HepG2 (cell line): ENCODE measurements around the gene CCL13. TPM values are rescaled to one million over a fixed set of nuclear protein-coding genes. Genes with fewer than 3 reads are reported as not detected.

Source experiments
- ATAC-seq: fragments of 200-7000 bp; cut with Tn5 transposase; 3 replicates; pipeline ENCODE4 v1.9.1; 2020; ENCODE audit warnings: mild to moderate bottlenecking, moderate library complexity
- BruUV-seq: library from RNA; stranded (reverse); fragments of 400-500 nt; replicated peaks from 2 replicates; lab custom pipeline; 2021; lab: Mats Ljungman, UMichigan
- CTCF ChIA-PET: fragments of 300-600 bp; formaldehyde crosslinking; extraction: SDS; loops from one replicate; lab custom pipeline; 2021; ENCODE audit warnings: low total read pairs, inconsistent platforms, low intra/inter-chr PET ratio; lab: Yijun Ruan, JAX
- POLR2A ChIA-PET: fragments of 350-600 bp; sonication (Branson Sonifier 250); formaldehyde crosslinking; loops from one replicate; lab custom pipeline; 2020; ENCODE audit warnings: antibody characterized with exemption, inconsistent platforms; lab: Yijun Ruan, JAX
- DNase-seq: peaks from one replicate; pipeline ENCODE4 v3.0.0-alpha.2; 2015; ENCODE audit warnings: low spot score
- FAIRE-seq: peaks from 3 replicates; lab custom pipeline; 2011; peaks lifted over from hg19 to GRCh38; lab: Jason Lieb, UNC
- H2AFZ ChIP-seq: one replicate; pipeline ENCODE4 v1.6.1; 2011; ENCODE audit warnings: low read length, inconsistent platforms
- H3K27ac ChIP-seq: fragments of 300-600 bp; 3 replicates; pipeline ENCODE4 v1.8.0; 2011; ENCODE audit warnings: mixed run types, mild to moderate bottlenecking, mixed read lengths, low read length, inconsistent platforms; ENCODE audit not compliant: insufficient read depth; ENCODE audit errors: extremely low read length
- H3K27me3 ChIP-seq, 2 experiments: fragments of 200-600 bp in 1 of 2; 2 replicates in 1 of 2; 3 replicates in 1 of 2; pipeline versions ENCODE4 v1.6.0 to v1.8.0; 2011; ENCODE audit warnings: low read length in 2 of 2, mild to moderate bottlenecking in 2 of 2, moderate library complexity in 2 of 2, inconsistent platforms in 1 of 2; ENCODE audit not compliant: insufficient read depth in 2 of 2, control insufficient read depth in 1 of 2
- H3K36me3 ChIP-seq, 2 experiments: fragments of 200-600 bp in 1 of 2; replicated peaks in 1 of 2; 2 replicates in 1 of 2; 3 replicates in 1 of 2; pipeline versions ENCODE4 v1.5.1 to v1.8.0; 2011; ENCODE audit warnings: low read length in 2 of 2, inconsistent platforms in 1 of 2; ENCODE audit not compliant: insufficient read depth in 2 of 2, control insufficient read depth in 1 of 2
- H3K4me1 ChIP-seq: 2 replicates; pipeline ENCODE4 v1.5.1; 2012; ENCODE audit warnings: low read length, inconsistent platforms; ENCODE audit not compliant: insufficient read depth
- H3K4me2 ChIP-seq: 2 replicates; pipeline ENCODE4 v1.6.0; 2011; ENCODE audit warnings: low read depth, low read length, inconsistent platforms
- H3K4me3 ChIP-seq, 3 experiments: fragments of 200-600 bp in 1 of 3; sonication (generic), shearing (Covaris generic) in 1 of 3; replicated peaks in 1 of 3; 2 replicates each; pipeline ENCODE4 v1.5.1; 2011 to 2016; ENCODE audit warnings: low read length in 3 of 3, inconsistent platforms in 2 of 3, low read depth in 2 of 3, mild to moderate bottlenecking in 2 of 3, control low read depth in 1 of 3, mixed read lengths in 1 of 3; ENCODE audit not compliant: insufficient read depth in 1 of 3
- H3K79me2 ChIP-seq: one replicate; pipeline ENCODE4 v1.6.1; 2011; ENCODE audit warnings: low read length, inconsistent platforms; ENCODE audit not compliant: insufficient read depth
- H3K9ac ChIP-seq: 2 replicates; pipeline ENCODE4 v1.6.0; 2011; ENCODE audit warnings: mild to moderate bottlenecking, low read depth, low read length, inconsistent platforms; ENCODE audit not compliant: insufficient read depth
- H3K9me3 ChIP-seq: 2 replicates; pipeline ENCODE4 v1.5.1; 2012; ENCODE audit warnings: mild to moderate bottlenecking, low read length
- H4K20me1 ChIP-seq: 2 replicates; pipeline ENCODE4 v1.6.0; 2011; ENCODE audit warnings: inconsistent platforms, mild to moderate bottlenecking, low read length, moderate library complexity; ENCODE audit not compliant: insufficient read depth
- CHCHD3 ChIP-seq: sonication (generic); formaldehyde crosslinking; IDR thresholded peaks from 2 replicates; pipeline ENCODE4 v1.8.0; 2022; ENCODE audit warnings: mild to moderate bottlenecking, missing genetic modification reagents, moderate library complexity
- FOXP1 ChIP-seq, 2 experiments: fragments of 450-650 bp in 1 of 2; IDR thresholded peaks; 2 replicates each; pipeline ENCODE4 v1.6.1; 2017 to 2018; ENCODE audit warnings: antibody characterized with exemption in 1 of 2
- GABPB1 ChIP-seq: IDR thresholded peaks from 2 replicates; pipeline ENCODE4 v1.6.1; 2016; ENCODE audit warnings: mild to moderate bottlenecking, missing genetic modification reagents, moderate library complexity, missing compliant biosample characterization
- GZF1 ChIP-seq: sonication (generic); formaldehyde crosslinking; IDR thresholded peaks from 2 replicates; pipeline ENCODE4 v1.5.1; 2020; ENCODE audit warnings: mild to moderate bottlenecking, missing genetic modification reagents
- KDM5B ChIP-seq: sonication (generic); formaldehyde crosslinking; IDR thresholded peaks from 2 replicates; pipeline ENCODE4 v1.4.0; 2020; ENCODE audit warnings: missing genetic modification reagents, mild to moderate bottlenecking, borderline replicate concordance
- MEIS2 ChIP-seq: sonication (generic); formaldehyde crosslinking; IDR thresholded peaks from 2 replicates; pipeline ENCODE4 v1.9.0; 2021; ENCODE audit warnings: mild to moderate bottlenecking, missing genetic modification reagents
- PHF8 ChIP-seq: sonication (generic); formaldehyde crosslinking; IDR thresholded peaks from 2 replicates; pipeline ENCODE4 v1.5.0; 2020; ENCODE audit warnings: missing genetic modification reagents
- RELA ChIP-seq: sonication (generic); formaldehyde crosslinking; IDR thresholded peaks from 2 replicates; pipeline ENCODE4 v1.4.0; 2020; ENCODE audit warnings: missing genetic modification reagents
- TBP ChIP-seq: sonication (generic); formaldehyde crosslinking; IDR thresholded peaks from 2 replicates; pipeline ENCODE4 v1.5.0; 2020; ENCODE audit warnings: missing genetic modification reagents
- ZBTB42 ChIP-seq: sonication (generic); formaldehyde crosslinking; IDR thresholded peaks from 2 replicates; pipeline ENCODE4 v1.5.0; 2020; ENCODE audit warnings: mild to moderate bottlenecking, missing genetic modification reagents
- ZFP36 ChIP-seq: fragments of 150-350 bp; IDR thresholded peaks from 2 replicates; pipeline ENCODE4 v1.6.1; 2018; ENCODE audit warnings: borderline replicate concordance, low read length, low read depth; ENCODE audit not compliant: partially characterized antibody
- ZNF101 ChIP-seq: sonication (generic); formaldehyde crosslinking; IDR thresholded peaks from 2 replicates; pipeline ENCODE4 v1.4.0; 2020; ENCODE audit warnings: mild to moderate bottlenecking, low read depth, missing genetic modification reagents, borderline replicate concordance
- WGBS: methylation state at CpG from one replicate; pipeline ENCODE4 v1.1.6; 2017; ENCODE audit warnings: low lambda C conversion rate; 5-methylcytosine and 5-hydroxymethylcytosine counted together
- in situ Hi-C: cut with HindIII; loops from 2 replicates; pipeline ENCODE4 v1.10.0; 2017; ENCODE audit warnings: low pct_unique_long_range_greater_than_20kb; ENCODE audit not compliant: extremely low pct_ligation_motif_present
- intact Hi-C: fragments of 100-400 bp; cut with micrococcal nuclease; formaldehyde crosslinking; loops from one replicate; pipeline ENCODE4 v1.10.0; 2022; ENCODE audit not compliant: unreplicated experiment
- polyA plus RNA-seq, 8 experiments: library from polyadenylated mRNA; depleted of rRNA in 3 of 8; stranded (reverse) in 7 of 8; unstranded in 1 of 8; fragments of >200 nt; fragmentation: Illumina TruSeq in 4 of 8; extraction: Trizol in 4 of 8; gene quantifications; 2 replicates each; pipeline versions ENCODE4 v1.2.1 to v1.2.3, GENCODE V29; 2011 to 2016; ENCODE audit warnings: low read depth in 4 of 8, missing spikeins in 1 of 8, mixed read lengths in 1 of 8; ENCODE audit not compliant: insufficient read depth in 1 of 8
- total RNA-seq, 5 experiments: library from RNA; depleted of rRNA; stranded (reverse); fragments of >200 nt; fragmentation: Illumina TruSeq; extraction: Trizol; gene quantifications; 2 replicates each; pipeline ENCODE4 v1.2.3, GENCODE V29; 2016; ENCODE audit warnings: low read depth in 1 of 5
- TF ChIP-seq, protein P1 (sequence below): sonication (generic); formaldehyde crosslinking; IDR thresholded peaks from 2 replicates; pipeline ENCODE4 v1.9.0; 2021; ENCODE audit warnings: missing genetic modification reagents, borderline replicate concordance

The CCL13 gene
- total and polyA plus RNA-seq, 2 of the 13 experiments (the other 11 are each of a cell fraction or from before 2014, with no cell fraction given): not detected

DNA sequence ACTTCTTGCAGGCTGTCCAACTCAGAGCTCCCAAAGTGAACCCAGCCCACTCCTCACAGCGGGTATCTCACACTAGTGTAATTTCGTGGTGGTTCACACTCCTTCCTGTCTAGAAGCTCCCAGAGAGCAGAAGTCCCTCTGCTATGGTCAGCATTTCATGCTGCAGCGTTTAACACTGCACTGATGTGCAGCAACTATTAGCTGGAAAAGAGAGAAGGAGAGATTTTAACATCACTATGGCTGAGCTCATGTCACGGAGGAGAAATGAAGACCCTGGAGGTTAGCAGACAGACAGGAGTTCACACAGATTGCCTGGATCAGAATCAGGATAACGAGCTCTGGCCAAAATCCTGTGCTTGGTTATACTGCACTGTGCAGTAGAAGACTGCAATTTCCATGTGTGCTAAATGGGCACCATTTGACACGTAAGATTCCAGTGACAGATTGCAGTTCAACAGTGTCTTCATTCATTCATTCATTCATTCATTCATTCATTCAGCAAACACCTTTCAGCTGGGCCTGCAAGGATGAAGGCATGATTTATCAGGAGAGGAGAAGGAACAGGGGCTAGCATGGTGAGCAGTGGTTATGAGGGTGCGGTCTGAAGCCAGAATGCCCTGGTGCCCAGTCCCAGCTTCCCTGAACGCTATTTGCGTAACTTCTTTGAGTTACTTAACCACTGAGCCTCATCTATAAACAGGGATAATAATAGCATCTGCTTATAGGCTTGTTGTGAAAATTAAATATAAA is 12.1 kb downstream of the CCL13 start:
- POLR2A ChIA-PET: no interaction called here
- H3K9me3 ChIP-seq: no peaks in the 10 kb centered on the region
- H3K79me2 ChIP-seq: no peaks in the 10 kb centered on the region
- intact Hi-C loops: no loop called here
- no TSS peak for BruUV-seq
- no peak overlapping the region for H3K4me2 ChIP-seq
- DNase-seq (no peak), ATAC-seq (no peak), FAIRE-seq (no peak)
- no peak for TF ChIP-seq PHF8 (CRISPR knock-in tag)
- H3K27me3 ChIP-seq: peaks cover 0 to 7% of the 10 kb centered on the region in 2 experiments; a peak in 1 of 5 replicates
- no peak overlapping the region for H3K9ac ChIP-seq
- no peaks in the 10 kb centered on the region for H3K36me3 ChIP-seq
- in situ Hi-C loops: no loop called here
- 0 out of 2 replicates have a peak, but pooled peaks cover 7% of the 10 kb centered on the region for H3K4me1 ChIP-seq
- H4K20me1 ChIP-seq: no peaks in the 10 kb centered on the region
- CTCF ChIA-PET: interaction anchor here (1.3 kb wide), 1 partner anchor 168 kb away, joined by 3 read pairs; no protein-coding TSS in a partner anchor
- H3K27ac ChIP-seq: no peak overlapping the region
- H3K4me3 ChIP-seq: no peak overlapping the region
- WGBS: 15% methylated on average over 9 of the region's 9 CpGs
- H2AFZ ChIP-seq: no peak overlapping the region

DNA sequence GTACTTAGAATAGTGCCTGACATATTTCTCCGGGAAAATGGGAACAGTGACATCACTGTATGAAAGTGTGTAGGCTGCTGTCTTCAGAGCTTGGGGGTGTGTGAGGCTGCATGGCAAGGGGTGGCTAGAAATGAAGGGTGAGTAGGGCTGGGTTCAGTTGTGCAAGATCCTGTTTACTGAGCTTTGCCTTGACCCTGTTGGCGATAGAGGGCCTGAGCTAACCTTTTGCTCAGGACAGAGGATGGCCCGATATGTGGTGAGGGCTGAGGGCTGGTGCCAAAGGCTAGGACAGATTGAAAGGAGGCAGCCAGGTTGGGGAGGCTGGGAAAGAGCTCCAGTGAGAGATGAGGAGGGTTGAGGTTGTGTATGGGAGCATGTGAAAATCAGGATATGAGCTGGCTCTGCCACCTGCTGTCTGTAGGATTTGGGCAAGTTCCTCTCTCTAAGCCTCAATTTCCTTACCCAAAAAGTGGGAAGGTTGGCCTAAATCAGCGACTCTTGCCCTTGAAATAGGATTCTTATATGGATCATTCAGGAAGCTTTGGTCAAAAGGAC is 12.7 kb downstream of the CCL13 start:
- Histone ChIP-seq H3K36me3 (no peaks in the 10 kb centered on the region), H3K9me3 (no peaks in the 10 kb centered on the region), H3K9ac (no peak overlapping the region), H3K27me3 (peaks cover 0 to 7% of the 10 kb centered on the region in 2 experiments; a peak in 1 of 5 replicates), H4K20me1 (no peaks in the 10 kb centered on the region), H2AFZ (no peak overlapping the region), H3K4me3 (no peak overlapping the region), H3K79me2 (no peaks in the 10 kb centered on the region), H3K4me1 (0 out of 2 replicates have a peak, but pooled peaks cover 7% of the 10 kb centered on the region), H3K4me2 (no peak overlapping the region), H3K27ac (no peak overlapping the region)
- intact Hi-C loops: no loop called here
- DNase-seq (no peak), ATAC-seq (peak; percentile 71), FAIRE-seq (no peak)
- BruUV-seq: no TSS peak
- ChIA-PET CTCF (interaction anchor here (1.3 kb wide), 1 partner anchor 169 kb away, joined by 3 read pairs; no protein-coding TSS in a partner anchor), POLR2A (no interaction called here)
- in situ Hi-C loops: no loop called here
- WGBS: 0% methylated on average over 4 of the region's 4 CpGs
- TF ChIP-seq, protein P1, sequence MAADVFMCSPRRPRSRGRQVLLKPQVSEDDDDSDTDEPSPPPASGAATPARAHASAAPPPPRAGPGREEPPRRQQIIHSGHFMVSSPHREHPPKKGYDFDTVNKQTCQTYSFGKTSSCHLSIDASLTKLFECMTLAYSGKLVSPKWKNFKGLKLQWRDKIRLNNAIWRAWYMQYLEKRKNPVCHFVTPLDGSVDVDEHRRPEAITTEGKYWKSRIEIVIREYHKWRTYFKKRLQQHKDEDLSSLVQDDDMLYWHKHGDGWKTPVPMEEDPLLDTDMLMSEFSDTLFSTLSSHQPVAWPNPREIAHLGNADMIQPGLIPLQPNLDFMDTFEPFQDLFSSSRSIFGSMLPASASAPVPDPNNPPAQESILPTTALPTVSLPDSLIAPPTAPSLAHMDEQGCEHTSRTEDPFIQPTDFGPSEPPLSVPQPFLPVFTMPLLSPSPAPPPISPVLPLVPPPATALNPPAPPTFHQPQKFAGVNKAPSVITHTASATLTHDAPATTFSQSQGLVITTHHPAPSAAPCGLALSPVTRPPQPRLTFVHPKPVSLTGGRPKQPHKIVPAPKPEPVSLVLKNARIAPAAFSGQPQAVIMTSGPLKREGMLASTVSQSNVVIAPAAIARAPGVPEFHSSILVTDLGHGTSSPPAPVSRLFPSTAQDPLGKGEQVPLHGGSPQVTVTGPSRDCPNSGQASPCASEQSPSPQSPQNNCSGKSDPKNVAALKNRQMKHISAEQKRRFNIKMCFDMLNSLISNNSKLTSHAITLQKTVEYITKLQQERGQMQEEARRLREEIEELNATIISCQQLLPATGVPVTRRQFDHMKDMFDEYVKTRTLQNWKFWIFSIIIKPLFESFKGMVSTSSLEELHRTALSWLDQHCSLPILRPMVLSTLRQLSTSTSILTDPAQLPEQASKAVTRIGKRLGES: no peak
- TF ChIP-seq GABPB1 (CRISPR knock-in tag) (peak; percentile 27; the same call in 1 of the 2 replicates), CHCHD3 (CRISPR knock-in tag) (no peak), TBP (CRISPR knock-in tag) (no peak), ZFP36 (no peak), ZBTB42 (CRISPR knock-in tag) (no peak), KDM5B (CRISPR knock-in tag) (no peak), GZF1 (no peak), ZNF101 (CRISPR knock-in tag) (no peak), RELA (CRISPR knock-in tag) (no peak), MEIS2 (CRISPR knock-in tag) (no peak), FOXP1 (IDR thresholded peaks at IDR 0.05) (no peak), FOXP1 (CRISPR knock-in tag; IDR thresholded peaks at IDR 0.05) (0 out of 2 replicates have a peak, but pooled peaks have one; percentile 24)
